ENCODE results near the gene CHD9NB. TPM values are rescaled to one million over a fixed set of nuclear protein-coding genes. Genes with fewer than 3 reads are reported as not detected.
A peak's percentile ranks its signal among the peaks of the same experiment; 100 is the strongest.

CHD9NB gene
- total RNA-seq (2022): 2.4 and 2.9 TPM in 2 replicates
- Bru-seq, nascent RNA: percentile 48 among the genes with signal in this experiment
- percentile 53 among the genes with signal in this experiment for BruChase-seq, experiment 1, labeled RNA remaining after a 6-hour chase
- BruChase-seq, experiment 2, labeled RNA remaining after a 2-hour chase: percentile 49 among the genes with signal in this experiment
- long read RNA-seq, partial matches to known transcripts: 0 of 1 reads
- long read RNA-seq, other reads (novel, unspliced or antisense): 1 of 1 reads

DNA sequence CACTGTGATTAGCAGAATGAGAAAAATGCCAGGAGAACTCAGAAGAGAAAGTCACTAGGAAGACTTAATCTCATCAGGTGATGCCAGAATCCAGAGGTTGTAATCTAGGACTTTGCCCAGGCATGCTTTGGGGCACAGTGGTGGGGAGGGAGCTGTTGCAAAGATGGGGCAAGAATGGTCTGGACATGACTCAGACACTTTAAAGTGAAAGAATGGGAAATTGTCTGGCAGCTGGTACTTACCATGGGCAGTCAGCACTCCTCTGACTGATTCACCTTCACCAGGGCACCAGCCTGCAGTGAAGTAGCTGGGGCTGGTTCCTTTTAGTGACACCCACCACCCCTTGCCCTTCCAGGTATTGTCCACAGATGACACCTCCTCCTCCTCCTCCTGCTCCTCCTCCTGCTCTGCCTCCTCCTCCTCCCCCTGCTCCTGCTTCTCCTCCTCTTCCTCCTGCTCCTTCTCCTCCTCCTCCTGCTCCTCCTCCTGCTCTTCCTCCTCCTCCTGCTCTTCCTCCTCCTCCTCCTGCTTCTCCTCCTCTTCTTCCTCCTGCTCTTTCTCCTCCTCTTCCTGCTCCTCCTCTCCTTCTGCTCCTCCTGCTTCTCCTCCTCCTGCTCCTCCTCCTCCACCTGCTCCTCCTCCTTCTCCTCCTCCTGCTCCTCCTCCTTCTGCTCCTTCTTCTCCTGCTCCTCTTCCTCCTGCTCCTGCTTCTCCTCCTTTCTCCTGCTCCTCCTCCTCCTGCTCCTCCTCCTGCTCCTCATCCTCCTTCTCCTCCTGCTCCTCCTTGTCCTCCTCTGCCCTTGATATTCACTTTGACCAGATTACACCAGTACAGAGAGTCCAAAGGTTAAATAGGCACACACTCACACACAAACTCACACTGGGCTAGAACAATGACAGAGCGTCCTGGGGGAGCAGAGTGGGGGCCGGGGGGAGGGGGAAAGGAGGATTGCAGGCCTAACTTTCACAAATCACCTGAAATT lies at the start of gene CHD9NB:
CHD9NB (minus strand) TSS at position 379 of the 983 bp plus-strand sequence. CDS start 8,739 bp downstream, outside the sequence.
- Mint-ChIP-seq H3K27me3 (ENCODE audit: insufficient read depth, unreplicated experiment) (no peaks in the 10 kb centered on the region), H3K27ac (ENCODE audit: low read depth, unreplicated experiment) (peak within 1 kb of the TSS; percentile 29), H3K4me3 (ENCODE audit: unreplicated experiment) (peak within 1 kb of the TSS; percentile 78), H3K9me3 (ENCODE audit: unreplicated experiment) (no peaks in the 10 kb centered on the region), H3K36me3 (ENCODE audit: insufficient read depth, unreplicated experiment) (peaks cover 5% of the 10 kb centered on the region), H3K4me1 (ENCODE audit: insufficient read depth, unreplicated experiment) (peaks cover 32% of the 10 kb centered on the region)
- intact Hi-C loops (cut with micrococcal nuclease): loop anchor here (1.0 to 10.0 kb wide), 3 partner anchors 31 to 382 kb away; partner anchors contain the start of gene RBL2
- ChIA-PET POLR2A (interaction anchor here (0.6 to 5.5 kb wide), 22 partner anchors 9 to 992 kb away, joined by 3 to 68 read pairs (median 6); no protein-coding TSS in a partner anchor), CTCF (interaction anchor here (0.6 to 4.1 kb wide), 12 partner anchors 9 to 837 kb away, joined by 3 to 48 read pairs (median 4); no protein-coding TSS in a partner anchor)
- no TSS peak for BruUV-seq (replicated peaks)
- DNase-seq (ENCODE audit: unreplicated experiment): peak; percentile 97
- TF ChIP-seq, protein P1, sequence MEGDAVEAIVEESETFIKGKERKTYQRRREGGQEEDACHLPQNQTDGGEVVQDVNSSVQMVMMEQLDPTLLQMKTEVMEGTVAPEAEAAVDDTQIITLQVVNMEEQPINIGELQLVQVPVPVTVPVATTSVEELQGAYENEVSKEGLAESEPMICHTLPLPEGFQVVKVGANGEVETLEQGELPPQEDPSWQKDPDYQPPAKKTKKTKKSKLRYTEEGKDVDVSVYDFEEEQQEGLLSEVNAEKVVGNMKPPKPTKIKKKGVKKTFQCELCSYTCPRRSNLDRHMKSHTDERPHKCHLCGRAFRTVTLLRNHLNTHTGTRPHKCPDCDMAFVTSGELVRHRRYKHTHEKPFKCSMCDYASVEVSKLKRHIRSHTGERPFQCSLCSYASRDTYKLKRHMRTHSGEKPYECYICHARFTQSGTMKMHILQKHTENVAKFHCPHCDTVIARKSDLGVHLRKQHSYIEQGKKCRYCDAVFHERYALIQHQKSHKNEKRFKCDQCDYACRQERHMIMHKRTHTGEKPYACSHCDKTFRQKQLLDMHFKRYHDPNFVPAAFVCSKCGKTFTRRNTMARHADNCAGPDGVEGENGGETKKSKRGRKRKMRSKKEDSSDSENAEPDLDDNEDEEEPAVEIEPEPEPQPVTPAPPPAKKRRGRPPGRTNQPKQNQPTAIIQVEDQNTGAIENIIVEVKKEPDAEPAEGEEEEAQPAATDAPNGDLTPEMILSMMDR (IDR thresholded peaks at IDR 0.05; ENCODE audit: unreplicated experiment): no peak

DNA sequence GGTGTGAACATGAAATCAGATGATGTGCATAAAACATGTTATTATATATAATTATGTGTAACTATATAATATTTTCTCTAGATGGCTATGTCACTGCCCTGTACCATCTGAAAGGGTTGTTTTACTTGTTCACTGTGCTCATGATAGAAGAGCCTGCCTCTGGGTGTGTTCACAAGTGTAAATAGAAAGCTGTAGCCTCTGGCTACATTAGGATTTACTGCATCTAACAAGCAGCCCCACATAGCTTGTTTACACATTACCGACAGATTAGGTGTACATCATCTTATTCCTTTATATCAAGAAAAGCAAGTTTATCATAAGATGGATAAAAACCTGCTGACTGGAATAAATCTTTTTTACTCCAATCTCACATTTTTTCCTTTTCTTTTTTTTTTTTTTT lies 48.2 kb upstream of the CHD9NB start:
- intact Hi-C loops (cut with micrococcal nuclease): no loop called here
- ChIA-PET CTCF (interaction anchor here (0.5 to 4.2 kb wide), 9 partner anchors 13 to 668 kb away, joined by 3 to 27 read pairs (median 3); partner anchors contain the start of gene CHD9), POLR2A (interaction anchor here (1.1 to 4.1 kb wide), 4 partner anchors 18 to 108 kb away, joined by 5 to 100 read pairs (median 24); no protein-coding TSS in a partner anchor)
- Mint-ChIP-seq H3K9me3 (ENCODE audit: unreplicated experiment) (no peaks in the 10 kb centered on the region), H3K27me3 (ENCODE audit: insufficient read depth, unreplicated experiment) (no peaks in the 10 kb centered on the region), H3K27ac (ENCODE audit: low read depth, unreplicated experiment) (peak overlapping the region; percentile 96), H3K36me3 (ENCODE audit: insufficient read depth, unreplicated experiment) (peaks cover 28% of the 10 kb centered on the region), H3K4me3 (ENCODE audit: unreplicated experiment) (no peak overlapping the region), H3K4me1 (ENCODE audit: insufficient read depth, unreplicated experiment) (peaks cover 23% of the 10 kb centered on the region)
- TF ChIP-seq, protein P1 (IDR thresholded peaks at IDR 0.05; ENCODE audit: unreplicated experiment): no peak
- no peak for DNase-seq (ENCODE audit: unreplicated experiment)
- no TSS peak for BruUV-seq (replicated peaks)

DNA sequence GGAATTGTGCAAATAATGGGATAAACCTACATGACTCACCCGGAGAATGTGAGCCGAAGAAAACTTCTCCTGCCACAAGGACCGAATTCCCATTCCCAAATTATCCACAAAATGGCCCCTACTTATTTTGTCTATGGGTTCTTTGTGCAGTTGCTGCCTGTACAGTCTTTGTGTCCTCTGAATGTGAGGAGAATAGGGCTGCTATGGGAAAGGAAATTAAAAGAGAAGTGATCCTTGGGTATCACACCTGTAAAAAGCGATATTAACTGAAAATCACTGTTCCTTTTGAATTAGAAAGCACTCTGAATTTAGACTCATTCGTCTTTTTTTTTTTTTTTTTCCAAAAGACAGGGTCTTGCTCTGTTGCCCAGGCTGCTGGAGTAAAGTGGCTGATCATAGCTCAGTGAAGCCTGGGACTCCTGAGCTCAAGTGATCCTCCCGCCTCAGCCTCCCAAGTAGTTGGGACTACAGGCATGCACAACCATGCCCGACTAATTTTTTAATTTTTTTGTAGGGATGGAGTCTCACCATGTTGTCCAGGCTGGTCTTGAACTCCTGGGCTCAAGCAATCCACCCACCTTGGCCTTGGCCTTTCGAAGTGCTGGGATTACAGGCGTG lies 47.5 kb upstream of the CHD9NB start:
- CTCF ChIA-PET: interaction anchor here (0.5 to 4.2 kb wide), 10 partner anchors 13 to 669 kb away, joined by 3 to 27 read pairs (median 3); partner anchors contain the start of gene CHD9
- H3K27me3 Mint-ChIP-seq (ENCODE audit: insufficient read depth, unreplicated experiment): no peaks in the 10 kb centered on the region
- H3K4me1 Mint-ChIP-seq (ENCODE audit: insufficient read depth, unreplicated experiment): peaks cover 23% of the 10 kb centered on the region
- H3K9me3 Mint-ChIP-seq (ENCODE audit: unreplicated experiment): no peaks in the 10 kb centered on the region
- no peak for DNase-seq (ENCODE audit: unreplicated experiment)
- peak overlapping the region; percentile 96 for H3K27ac Mint-ChIP-seq (ENCODE audit: low read depth, unreplicated experiment)
- peak overlapping the region; percentile 68 for H3K4me3 Mint-ChIP-seq (ENCODE audit: unreplicated experiment)
- TF ChIP-seq, protein P1 (IDR thresholded peaks at IDR 0.05; ENCODE audit: unreplicated experiment): no peak
- POLR2A ChIA-PET: interaction anchor here (1.0 to 4.1 kb wide), 11 partner anchors 9 to 112 kb away, joined by 3 to 100 read pairs (median 17); partner anchors contain the start of genes CHD9 and CHD9NB
- peaks cover 28% of the 10 kb centered on the region for H3K36me3 Mint-ChIP-seq (ENCODE audit: insufficient read depth, unreplicated experiment)
- TSS peak; percentile 31 for BruUV-seq (replicated peaks)
- intact Hi-C loops (cut with micrococcal nuclease): no loop called here
